GM21723 (cell line): ENCODE data around the gene TRPM3.

Experiments
- ATAC-seq: cut with Tn5 transposase; IDR thresholded peaks from one replicate; pipeline ENCODE4 v1.9.1; 2021; ENCODE audit warnings: mild to moderate bottlenecking, moderate library complexity; ENCODE audit not compliant: unreplicated experiment

The TRPM3 gene

DNA sequence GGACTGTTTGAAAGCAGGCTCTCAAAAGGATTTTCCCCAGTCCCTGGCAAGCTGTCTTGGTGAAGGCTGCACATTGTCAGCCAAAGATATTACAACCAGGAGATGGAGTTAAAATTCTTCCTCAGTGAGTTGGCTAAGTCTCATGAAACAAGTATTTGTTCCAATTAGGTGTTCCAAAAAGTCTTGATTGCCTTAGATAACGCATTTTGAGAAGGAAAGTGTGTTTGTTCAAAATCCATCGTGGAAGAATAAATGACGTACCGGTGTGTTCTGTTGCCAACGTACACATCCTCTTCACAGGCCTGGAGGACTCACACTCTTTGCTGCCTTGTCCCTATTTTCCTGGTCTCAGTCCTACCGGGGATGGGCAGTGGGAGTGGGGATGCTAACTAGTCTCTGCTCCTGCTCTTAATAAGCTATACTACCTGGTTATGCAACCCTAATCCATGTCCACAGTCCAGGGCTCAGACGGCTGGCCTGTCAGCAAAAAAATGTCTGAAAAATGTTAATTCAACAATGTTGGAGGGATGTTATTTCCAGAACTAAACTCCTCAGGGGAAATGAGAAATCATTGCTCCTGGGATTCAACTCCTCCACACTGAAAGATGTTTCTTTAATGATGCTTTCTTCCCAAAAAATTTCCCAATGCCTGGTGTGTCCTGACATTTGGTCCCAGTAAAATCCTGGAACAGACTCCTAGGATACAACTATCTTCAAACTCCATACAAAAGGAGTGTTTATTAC, 531.7 kb downstream of the TRPM3 start:
- ATAC-seq: no peak

DNA sequence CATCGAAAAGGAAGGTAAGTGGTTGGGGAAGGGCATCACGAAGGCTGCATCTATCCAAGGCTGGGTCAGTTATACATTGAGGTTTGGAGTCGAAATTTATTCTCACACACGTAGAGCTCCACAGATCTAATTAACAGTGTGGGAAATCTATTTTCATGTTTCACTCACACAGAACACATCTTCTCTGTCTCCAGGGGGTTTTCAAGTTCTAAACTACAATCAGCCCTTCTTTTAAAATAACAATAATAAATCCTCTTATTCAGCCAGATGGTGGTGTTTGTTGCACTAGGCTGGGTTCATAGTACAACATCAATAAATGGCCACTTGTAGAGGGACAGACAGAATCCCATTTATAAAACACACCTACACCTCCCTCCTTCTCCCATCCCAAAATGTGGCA, 532.4 kb downstream of the TRPM3 start:
- ATAC-seq: no peak

DNA sequence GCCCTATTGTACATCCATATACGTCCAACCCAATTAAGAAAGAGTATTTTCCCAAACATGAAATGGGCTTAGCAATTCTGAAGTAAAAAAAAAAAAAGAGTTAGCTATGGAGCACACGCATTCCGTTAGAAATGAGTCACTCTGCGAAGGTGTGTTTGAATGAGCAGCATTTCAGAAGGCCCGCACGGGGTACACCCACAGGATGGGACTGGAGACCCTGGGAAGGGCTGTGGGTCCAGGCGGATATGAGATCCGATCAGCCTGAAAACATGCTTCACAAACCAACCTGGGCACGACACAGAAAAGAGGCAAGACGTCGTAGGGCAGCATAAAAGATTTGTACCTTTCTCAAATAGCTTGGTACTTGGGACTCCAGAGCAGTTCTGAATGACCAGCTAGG, 533.0 kb downstream of the TRPM3 start:
- ATAC-seq: no peak

DNA sequence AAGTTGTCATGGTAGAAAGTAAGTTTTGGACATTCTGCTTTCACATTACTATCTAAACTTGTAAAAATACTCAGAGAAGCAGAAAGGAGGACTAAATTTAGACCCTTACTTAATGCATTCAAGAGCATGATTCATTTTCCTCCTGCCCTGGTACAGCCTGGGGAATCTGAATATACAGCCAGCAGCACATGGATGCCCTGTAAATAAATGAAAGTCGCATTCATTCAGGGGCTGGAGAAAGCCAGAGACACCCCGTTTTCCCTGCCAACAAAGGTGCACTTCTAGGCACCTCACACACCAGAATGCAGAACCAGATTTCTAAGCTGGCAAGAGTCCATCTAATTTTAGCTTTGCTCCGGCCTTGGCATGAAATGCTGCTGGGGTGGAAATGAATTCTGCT, 534.2 kb downstream of the TRPM3 start:
- no peak for ATAC-seq

DNA sequence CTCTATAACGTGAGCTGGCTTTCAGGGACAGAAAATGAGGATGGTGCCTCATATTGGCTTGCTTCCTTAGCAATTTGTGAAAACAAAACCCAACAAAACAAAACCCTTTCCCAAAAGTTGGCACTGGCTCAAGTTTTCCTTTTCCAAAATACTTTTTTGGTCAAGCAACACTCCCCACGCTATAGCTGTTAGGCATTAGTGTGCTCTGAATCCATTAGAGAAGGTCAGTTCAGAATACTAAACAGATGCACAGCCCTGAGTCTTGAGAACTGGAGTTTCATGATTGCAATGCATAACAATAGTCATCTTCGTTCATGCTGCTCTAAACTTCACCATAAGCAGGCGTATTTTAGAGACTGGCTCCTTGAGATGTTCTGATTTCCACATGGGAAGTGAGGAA, 534.9 kb downstream of the TRPM3 start:
- no peak for ATAC-seq

DNA sequence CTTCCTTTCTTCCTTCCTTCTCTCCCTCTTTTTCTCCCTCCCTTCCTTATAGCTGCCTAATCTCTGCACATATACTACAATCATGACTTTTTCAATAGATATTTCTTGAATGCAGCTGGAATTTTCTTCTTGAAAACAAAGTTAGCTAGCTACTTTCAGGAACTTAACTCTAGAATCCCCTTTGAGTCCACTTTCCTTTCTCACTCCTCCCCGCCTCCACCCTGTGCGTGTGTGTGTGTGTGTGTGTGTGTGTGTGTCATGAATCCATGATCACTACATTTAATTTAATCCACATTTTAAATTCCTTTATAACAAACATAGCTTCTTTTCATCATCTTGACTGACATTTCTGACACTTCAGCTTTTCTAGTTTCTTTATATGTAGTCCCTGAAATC, 539.5 kb downstream of the TRPM3 start:
- no peak for ATAC-seq

DNA sequence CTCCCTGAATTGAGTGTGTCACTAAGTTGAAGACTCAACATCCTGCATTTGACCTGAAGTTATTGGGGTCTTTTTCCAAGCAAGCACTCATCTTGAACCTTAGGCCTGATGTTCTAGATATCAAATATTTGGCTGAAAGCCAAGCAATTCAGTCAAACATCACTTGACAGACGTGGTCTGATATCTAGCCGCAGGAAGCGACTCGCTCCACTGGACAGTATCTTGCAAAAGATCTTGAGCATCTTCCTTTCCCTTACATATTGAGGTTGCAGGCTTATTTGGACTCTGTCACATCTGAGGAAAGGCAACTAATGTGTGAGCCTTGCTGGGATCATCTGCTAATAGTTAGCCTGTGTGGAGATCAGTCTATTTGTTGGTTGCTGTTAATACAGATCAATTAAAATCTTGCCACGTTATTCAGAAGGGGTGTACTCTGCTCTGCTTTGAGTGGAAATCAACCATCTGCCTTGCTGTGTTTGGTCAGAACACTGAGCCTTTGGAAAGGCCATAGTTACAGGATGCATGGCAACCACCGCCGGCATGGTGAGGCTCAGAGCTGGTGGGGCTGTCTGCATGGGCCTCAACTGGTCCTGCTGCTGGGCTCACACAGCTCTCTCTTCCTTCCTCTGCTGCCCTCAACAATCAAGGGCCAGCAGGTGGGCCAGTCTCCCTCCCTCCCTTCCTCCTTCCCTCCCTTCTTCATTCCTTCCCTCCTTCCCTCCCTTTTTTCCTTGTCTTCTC, 540.0 kb downstream of the TRPM3 start:
- no peak for ATAC-seq

DNA sequence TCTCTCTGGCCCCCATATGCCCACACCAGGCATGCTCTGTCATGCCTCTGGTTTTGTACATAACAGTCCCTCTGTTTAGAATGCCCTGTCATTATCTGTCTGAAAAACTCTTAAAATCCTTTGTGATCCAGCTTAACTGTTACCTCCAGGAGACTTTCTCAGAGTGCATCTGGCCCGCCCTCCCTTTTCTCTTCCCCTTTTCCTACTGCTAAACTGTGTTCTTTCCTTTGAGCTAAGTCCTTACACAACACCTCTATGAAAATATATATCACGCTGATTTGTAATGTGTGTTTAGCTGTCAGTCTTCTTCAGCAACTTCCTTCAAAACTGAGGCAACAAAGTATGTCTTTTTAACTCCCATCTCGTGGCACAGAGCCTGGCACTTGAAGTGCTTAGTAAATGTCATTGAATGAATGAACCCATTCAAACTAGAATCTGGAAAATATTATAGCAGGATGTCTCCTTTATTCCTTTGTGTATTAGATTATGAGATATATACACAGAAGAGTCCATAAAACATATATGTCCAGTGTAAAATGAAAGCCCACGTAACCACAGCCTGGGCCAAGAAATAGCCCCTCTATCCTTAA, 540.7 kb downstream of the TRPM3 start:
- ATAC-seq: no peak

DNA sequence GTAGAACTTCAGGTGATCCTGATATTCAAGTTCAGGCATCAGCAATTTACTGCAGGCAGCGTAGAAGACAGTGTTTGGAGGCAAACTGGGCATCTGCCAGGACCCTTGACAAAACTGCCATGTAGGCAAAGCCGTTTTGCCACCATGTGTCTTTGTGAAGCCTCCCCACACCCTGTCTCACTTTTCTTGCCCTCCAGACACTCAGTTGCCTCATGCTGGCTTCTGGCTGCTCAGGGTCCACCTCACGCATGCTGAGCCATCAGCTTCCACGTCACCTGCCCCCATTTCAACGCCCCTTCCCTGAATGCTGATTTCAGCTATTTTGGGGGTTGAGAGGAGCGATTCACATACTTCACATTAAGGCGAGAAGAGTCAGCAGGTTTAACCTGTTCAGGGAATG, 541.7 kb downstream of the TRPM3 start:
- ATAC-seq: no peak

DNA sequence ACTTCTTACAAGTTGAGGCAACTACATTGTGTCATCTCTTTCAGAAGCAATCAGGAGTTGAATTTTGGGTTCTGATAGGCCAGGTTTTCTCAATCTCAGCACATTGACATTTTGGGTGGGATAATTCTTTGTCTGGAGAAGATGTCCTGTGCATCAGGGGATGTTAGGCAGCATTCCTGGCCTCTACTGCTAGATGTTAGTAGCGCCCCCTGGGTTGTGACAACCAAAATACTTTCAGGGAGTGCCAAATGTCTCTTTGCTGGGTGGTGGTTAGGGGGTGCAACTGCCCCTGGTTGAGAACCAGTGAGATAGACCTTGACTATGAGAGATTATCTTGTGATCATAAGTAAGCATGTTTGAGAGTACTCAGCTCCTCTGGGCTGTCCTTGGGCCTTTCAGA, 542.7 kb downstream of the TRPM3 start:
- ATAC-seq: no peak

DNA sequence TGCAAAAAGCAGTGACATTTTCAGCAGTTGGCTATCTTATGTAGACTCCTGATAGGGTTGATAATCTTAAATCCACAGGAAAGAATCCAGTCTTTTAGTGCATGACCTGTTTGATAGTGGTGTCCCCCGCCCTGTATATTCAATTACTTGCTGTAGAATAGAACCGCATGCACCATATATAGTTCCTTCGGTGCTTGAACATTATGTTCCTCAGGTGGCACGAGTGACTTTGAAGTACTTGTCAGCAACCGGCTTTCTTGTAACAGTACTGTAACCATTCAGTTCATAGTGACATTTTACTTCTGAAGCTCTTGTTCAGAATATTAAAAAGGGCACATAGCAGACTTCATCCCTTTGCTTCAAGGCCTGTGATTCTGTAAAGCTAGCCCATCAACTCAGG, 543.8 kb downstream of the TRPM3 start:
- no peak for ATAC-seq

DNA sequence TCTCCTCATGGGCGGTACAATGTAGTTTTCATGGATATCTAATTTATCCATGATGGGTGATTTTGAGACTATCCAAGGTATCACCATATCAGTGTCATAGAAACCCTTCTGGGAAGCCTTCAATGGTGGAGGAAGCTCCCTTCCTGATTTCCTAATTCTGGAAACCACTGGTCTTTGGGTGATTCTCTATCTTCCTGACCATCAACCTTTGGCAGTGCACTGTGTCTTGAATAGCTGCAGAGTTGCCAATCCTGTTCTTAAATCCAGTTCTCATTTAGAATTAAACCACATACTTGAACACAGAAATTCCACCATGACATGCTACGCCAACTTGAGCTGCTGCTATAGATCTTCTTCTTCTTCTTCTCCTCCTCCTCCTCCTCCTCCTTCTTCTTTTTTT, 545.3 kb downstream of the TRPM3 start:
- no peak for ATAC-seq

DNA sequence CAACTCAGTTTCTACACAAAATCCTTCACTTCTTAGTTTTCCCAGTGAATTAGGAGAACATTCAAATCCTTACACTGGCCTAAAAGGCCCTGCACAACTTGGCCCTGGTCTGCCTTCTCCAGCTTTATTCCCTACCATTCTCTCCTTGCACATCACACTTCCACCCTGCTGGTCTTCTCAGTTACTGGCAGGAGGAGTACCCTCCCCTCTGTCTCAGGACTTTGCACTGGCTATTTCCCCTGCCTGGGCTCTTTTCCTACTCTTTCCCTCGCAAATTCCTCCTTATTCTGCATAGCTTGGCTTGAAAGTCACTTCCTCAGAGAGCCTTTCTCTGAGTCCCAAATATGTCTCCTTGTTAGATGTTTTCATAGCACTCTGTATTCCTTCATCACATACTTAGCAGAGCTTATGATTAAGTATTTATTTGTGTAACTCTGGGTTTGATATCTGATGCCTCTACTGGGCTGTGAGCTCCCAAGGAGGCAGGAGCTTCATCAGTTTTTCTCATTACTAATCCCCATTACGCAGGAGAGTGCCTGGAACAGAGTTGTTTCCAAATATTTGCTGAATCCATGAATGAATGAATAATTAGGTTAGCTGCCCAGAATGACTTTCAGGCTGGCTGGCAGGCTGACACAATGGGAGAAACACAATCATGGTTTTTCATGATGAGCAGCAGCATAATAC, 547.1 kb downstream of the TRPM3 start:
- ATAC-seq: no peak

DNA sequence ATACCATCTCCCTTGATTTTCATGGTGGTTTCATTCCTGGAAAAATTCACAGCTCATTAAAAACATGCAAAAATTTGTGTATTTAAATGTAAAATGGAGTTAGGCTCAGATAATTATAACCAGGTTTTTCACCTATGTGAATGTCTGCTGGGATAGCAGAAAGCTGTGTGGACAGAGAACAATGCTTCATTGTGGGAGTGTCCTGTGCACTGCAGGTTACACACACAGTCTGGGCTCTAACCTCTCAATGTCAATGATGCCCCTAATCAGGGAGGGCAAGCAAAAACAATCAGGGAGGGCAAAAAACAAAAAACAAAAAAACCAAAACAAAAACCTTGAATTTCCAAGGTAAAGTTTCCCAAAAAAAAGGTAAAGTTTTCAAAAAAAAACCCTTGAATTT, 548.1 kb downstream of the TRPM3 start:
- no peak for ATAC-seq

DNA sequence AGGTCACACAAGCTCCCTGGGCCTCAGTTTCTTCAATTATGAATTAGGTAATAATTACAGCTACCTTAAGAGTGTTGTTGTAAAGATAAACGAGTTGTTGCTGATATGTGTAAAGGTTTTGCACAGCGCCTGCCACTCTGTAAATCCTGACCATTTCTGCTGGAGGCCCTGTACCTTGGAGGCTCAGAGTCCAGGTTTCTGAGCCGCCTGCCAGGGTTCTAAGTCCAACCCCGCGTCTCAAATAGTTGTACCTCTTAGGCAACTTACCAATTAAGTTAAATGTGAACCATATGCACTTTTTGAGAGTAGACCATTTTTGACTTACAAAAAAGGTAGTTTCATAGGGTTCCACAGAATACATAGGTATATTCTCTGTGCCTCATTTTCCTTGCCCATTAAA, 550.2 kb downstream of the TRPM3 start:
- no peak for ATAC-seq

DNA sequence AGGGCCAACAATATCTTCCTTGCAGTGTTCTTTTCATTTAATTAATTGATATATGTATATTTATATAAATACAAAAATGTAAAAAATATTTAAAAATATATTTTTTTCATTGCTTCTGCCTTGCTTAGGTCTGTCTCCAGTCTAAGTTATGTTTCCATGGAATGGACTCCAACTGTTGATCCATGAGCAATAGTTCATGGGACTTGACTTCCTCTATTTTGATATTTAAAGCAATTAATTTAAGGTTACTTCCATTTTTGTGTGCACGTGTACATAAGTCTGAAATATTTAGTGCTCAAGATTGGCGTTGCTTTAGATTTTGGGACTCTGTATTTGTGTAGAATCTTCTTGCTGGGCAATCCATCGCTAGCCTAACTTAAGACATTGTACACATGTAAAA, 551.6 kb downstream of the TRPM3 start:
- ATAC-seq: no peak

DNA sequence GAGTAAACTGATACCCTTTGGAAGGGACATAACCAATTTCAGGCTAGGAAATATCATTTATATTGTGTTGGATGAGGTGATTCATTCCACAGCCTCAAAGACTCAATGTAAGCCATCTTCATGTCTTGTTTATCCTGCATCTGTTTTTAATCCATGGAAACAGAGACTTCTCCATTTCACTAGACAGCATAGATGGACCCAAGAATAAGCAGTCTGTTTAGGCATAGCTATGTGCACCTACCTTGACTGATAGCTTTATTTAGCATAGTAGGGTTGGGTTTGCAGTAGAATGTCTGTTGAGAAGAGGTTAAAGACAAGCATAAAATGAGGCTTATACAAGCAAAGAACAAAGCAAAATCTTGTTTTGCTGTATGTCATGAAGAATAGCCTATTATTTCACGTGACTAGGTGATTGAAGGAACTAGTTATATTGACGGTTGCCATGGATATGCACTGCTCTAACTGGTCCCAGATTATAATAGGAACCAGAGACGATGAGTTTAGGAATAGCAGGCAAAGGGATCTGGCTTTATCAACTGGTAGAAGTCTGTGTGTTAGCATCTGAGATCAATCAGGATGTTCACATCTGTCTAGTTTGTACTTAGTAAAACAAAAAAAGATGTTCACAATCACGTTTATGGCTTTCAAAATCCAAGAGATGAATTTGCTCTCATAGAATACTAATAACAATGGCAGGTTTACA, 552.2 kb downstream of the TRPM3 start:
- ATAC-seq: no peak

DNA sequence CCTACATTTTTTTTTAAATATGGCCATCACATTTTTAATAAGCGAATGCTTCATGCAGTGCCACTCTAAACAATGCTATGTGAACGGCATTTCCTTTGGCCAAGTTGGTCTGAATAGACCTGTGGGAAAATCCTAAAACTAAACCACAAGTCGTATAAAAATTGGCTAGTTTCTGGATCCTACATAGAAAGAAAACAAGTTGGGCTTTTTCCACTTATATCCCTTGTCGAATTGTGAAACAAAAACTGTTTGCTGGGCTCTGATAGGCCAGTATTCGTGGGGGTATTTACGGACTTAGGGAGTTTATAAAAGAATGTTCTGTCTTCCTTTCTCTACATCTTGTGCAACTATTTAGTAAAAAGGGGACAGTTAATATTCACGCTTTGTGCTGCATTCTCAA, 553.9 kb downstream of the TRPM3 start:
- no peak for ATAC-seq

DNA sequence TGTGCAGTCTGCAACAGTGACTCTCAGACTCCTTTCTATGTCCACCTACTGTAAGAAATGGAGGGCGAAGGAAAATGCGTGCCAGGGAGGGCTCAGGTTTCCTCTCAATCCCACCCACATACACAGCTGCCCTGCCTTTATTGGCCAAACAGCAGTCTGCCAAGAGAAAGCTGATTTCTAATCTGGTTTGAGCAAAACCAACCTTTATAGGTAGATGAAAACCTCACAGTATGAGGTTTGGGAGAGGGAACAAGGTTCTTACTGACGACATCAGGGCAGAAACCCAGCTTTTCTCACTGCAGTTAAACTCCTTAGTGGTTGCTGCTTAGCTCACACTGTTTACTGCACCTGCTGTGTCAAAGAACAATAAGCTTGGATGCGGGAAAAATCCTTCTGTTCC, 554.7 kb downstream of the TRPM3 start:
- no peak for ATAC-seq

DNA sequence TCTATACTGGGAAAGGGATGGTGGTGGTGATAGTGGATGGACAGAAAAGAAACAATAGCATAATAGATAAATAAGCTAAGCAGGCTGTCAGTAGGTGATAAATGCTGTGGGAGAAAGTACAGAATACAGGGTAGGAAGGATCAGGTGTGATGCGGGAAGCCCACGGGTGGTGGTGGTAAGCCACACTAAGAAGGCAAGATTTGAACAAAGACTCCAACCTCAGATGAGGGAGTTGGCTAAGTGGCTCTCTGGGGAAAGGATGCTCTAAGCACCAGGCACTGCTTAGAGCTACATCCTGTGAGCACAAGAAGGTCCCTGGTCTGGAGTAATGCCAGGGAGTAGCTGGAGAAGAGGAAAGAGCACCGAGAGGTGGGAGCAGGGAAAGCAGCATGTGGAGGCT, 555.4 kb downstream of the TRPM3 start:
- no peak for ATAC-seq
